GM19468 (cell line): ENCODE results near the gene NNT.
"Not testable (repeated sequence)": the region's sequence is repeated elsewhere in the genome, so short reads cannot be mapped to it uniquely, and the experiment has no call there.

Experiments
- ATAC-seq: cut with Tn5 transposase; IDR thresholded peaks from one replicate; pipeline ENCODE4 v1.9.1; 2021; ENCODE audit warnings: mild to moderate bottlenecking, moderate library complexity, moderate number of reproducible peaks; ENCODE audit not compliant: unreplicated experiment; ENCODE audit errors: extremely low read depth

Gene NNT

DNA sequence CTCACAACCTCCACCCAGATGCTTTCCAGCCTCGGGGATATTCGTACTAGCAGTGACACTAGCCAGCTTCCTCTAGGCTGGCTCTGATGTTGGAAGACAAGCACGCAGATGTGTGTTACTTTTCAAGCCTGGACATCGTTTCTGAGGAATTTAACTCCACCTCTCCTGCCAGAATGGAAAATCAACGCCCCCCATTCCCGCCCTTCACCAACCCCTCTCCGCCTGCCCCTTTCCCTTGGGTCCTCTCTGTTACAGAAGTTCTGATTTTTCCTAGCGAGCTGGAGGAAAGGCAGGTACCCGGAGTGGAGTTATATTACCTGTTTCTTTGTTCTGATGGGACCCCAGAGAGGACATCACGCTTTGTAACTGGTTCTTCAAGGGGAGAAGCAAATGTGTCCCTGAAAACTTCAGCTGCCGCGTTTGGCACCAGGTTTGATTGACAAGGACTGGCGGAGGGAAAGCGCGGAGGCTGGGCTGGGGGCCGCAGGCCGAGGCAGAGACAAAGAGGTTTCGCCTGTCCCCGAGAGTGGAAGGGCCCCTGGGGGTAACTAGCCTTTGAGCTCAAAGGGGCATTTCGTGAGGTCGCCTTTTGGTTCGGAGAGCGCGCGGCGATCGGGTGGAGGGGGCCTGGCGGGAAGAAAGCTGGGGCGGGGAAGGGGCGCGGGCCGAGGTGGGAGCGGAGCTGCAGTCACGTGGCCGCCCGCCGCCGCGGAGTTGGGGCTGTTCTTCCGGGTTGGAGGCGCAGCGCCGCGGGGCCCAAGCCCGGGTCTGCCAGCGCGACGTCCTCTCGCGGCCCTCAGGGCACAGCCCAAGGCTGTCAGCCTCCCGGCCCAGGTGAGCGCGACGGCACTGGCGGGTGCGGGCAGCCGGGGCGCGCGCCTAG lies at the start of gene NNT:
Gene NNT, plus strand, starts transcription at position 720 of the 883 bp plus-strand sequence. CDS start 6,016 bp downstream, outside the sequence.
- peak; percentile 66 for ATAC-seq

- ATAC-seq: no peak
Measured at GRCh38 chr5:43553381-43553780, 49.6 kb upstream of the NNT start.

GRCh38 chr5:43554497-43554896 lies 48.5 kb upstream of the NNT start:
- ATAC-seq: no peak

DNA sequence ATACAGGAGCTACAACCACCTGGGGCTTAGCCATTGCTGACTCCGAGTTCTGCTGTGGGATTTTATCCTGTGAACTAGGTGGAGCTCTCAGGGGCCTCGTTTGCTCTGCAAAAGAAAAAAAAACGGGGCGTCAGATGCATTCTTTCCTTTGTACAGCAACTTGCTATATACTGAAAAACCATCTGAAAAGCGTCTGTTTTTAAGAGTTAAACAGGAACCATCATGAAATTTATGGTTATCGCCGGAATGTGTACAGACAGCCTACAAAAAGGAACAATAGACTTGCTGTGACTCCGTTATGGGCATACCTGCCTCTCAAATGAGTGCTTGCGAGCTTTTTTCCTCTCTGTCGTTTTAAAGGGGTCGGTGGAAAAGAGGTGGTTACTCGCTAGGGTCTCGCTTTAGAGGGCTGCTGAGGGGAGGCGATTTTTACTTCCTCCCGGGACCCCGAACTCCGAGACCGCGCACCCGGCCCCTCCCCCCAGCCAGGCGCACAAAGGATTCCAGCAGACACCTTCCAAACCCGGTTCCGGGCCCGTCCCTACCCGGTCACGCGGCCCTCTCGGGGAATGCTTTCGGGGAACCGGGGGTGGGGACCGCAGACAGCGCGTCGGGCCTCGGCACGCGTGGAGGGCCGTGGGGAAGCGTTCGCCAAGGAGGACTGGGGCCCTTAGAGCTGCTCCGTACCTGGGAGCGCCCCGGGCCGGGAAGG lies 46.9 kb upstream of the NNT start:
- ATAC-seq: no peak

DNA sequence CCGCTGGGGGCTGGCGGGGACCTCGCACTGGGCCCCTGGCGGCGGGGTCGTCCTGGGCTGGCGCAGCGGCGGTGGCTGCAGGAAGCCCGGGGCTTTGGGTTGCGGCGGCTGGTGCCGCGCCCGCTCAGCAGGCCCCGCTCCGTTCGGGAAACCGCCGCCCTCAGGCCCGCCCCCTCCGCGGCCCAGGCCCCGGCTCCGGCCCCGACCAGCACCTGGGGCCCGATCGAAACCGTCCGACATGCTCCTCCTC lies 46.4 kb upstream of the NNT start:
- ATAC-seq: not testable (repeated sequence)

- peak; percentile 92 for ATAC-seq
Measured at GRCh38 chr5:43556857-43557542, 46.0 kb upstream of the NNT start, which contains the start of gene PAIP1. TSS of gene PAIP1 (minus strand) at chr5:43557077. CDS start at chr5:43556846, 231 bp downstream.

- ATAC-seq: no peak
Measured at GRCh38 chr5:43560128-43560527, 42.9 kb upstream of the NNT start.

- ATAC-seq: no peak
Measured at GRCh38 chr5:43561356-43561755, 41.6 kb upstream of the NNT start.

DNA sequence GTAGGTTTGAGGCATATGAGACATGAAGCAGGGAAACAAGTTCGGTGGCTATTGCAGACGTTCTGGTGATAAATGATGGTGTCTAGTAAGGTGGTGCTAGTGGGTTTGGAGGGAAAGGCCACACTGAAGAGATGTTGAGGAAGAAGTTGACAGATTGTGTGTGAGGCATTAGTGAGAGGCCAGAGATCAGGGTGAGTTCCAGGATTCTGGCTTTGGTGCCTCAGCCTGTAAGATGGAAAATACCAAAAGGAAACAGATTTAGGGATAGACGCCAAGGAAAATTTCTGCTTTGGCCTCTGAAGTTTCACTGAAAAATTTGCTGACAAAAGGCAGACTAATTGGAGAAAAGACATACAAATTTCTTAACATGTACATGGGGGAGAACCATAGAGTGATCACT lies 39.7 kb upstream of the NNT start:
- ATAC-seq: no peak

DNA sequence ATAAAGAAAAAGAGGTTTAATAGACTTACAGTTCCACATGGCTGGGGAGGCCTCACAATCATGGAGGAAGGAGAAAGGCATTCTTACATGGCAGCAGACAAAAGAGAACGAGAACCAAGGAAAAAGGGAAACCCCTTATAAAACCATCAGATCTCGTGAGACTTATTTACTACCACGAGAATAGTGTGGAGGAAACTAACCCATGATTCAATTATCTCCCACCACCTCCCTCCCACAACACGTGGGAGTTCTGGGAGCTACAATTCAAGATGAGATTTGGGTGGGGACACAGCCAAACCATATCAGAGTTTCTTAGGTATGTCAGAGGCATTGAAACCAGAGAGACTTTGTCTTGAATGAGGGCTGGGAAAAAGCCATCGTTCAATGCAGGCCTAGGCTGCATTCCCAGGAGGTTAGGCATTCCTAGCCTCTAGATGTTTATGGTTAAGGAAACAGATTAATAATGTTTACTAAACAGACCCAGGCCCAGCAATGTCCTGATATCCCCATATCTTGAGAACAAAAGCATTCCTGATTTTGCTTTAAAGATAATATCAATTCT lies 38.6 kb upstream of the NNT start:
- no peak for ATAC-seq

DNA sequence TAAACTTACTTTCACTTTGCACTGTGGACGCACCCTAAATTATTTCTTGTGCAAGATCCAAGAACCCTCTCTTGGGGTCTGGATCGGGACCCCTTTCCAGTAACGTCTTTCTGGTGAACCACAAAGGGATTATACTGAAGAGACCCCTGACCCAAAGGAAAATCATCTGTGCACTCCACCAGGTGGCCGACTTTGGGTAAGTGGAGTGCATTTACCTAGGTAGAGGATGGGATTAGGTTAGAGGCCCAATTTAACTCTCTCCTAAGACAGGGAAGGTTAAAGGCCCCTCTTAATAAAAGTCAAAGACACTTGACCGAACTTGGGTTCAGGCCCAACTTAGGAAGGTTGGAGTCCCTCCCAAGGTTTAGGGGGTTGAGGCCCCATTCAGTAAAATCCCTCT lies 37.9 kb upstream of the NNT start:
- no peak for ATAC-seq

DNA sequence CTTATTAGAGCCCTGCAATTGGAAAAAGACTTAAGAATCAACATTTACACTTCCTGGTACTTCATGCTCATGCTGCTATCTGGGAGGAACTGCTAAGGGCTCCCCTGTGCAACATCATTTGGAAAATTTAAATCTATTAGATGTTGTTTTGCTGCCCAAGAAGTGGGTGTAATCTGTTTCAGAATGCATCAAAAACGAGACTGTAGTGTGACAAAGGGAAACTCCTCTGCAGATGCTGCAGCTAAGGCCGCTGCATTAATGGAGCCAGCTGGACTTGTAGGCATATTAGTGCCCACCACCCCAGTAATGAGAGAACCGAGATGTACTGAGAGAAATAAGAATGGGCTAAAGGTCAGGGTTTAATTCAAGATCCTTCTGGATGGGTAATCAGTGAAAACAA lies 35.0 kb upstream of the NNT start:
- no peak for ATAC-seq

- ATAC-seq: no peak
Measured at GRCh38 chr5:43569236-43569746, 33.7 kb upstream of the NNT start.

GRCh38 chr5:43570450-43571158 lies 32.4 kb upstream of the NNT start:
- ATAC-seq: no peak

DNA sequence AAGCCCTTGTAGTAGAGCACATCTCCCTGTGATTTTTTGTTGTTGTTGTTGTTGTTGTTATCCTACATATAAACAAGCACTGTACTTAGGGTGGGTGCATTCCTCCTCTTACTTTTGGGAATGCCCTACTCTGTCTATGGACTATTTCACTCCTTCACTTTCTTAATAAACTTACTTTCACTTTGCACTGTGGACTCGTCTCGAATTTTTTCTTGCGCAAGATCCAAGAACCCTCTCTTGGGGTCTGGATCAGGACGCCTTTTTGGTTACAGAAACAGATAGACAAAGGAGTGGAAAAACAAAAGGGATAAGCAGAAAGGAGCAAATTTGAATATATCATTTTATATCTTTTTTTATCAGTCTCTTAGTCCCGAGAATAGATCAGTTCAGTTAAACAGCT lies 31.7 kb upstream of the NNT start:
- ATAC-seq: no peak

DNA sequence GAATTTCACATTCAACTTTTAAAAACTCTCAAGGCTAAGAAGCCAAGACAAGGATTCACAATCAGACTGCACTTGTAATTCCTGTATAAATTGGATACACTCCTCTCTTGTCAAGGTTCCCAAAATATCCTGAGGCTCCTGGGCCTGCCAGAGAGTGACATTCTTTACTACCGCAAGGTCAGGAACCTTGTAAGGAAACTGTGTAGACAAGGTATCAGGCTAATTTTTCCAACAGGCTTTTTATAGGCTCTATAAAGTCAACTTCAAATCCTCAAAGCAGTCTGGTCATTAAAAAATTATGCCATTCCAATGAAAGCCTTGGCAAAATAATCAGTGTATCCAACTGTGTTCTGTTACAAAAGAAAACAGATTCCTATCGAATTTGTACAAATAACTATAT lies 30.6 kb upstream of the NNT start:
- ATAC-seq: no peak

- ATAC-seq: no peak
Measured at GRCh38 chr5:43573058-43573457, 29.9 kb upstream of the NNT start.

- not testable (repeated sequence) for ATAC-seq
Measured at GRCh38 chr5:43580402-43581210, 22.4 kb upstream of the NNT start.

DNA sequence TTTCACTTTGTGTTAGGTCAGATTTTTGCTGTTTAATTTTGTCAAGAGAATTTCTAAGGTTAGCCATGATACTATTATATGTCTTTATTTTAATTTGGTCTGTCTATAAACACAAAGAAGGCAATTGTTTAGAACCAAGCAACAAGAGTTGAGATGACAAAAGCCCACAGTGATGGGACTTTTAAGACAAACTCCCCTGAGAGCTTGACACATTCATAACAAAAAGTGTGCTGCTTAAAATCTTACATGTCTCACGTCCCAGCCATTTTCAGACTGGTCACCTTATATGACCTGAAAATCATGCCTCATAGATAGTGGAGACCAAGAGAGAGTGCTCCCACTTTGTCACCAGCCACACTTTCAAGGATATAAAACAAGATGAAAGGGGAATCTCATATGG lies 21.6 kb upstream of the NNT start:
- ATAC-seq: no peak
